HG02885 (cell line): ENCODE results near the gene DENND1A.

Experiments
- ATAC-seq: cut with Tn5 transposase; IDR thresholded peaks from one replicate; pipeline ENCODE4 v1.9.1; 2021; ENCODE audit warnings: mild to moderate bottlenecking; ENCODE audit not compliant: unreplicated experiment, poor library complexity

DENND1A gene

GRCh38 chr9:123389698-123390097, 540.2 kb downstream of the DENND1A start:
- ATAC-seq: no peak

GRCh38 chr9:123389070-123389469, 540.9 kb downstream of the DENND1A start:
- no peak for ATAC-seq

GRCh38 chr9:123387686-123388085, 542.2 kb downstream of the DENND1A start:
- no peak for ATAC-seq

GRCh38 chr9:123383512-123384170, 546.3 kb downstream of the DENND1A start:
- ATAC-seq: no peak

GRCh38 chr9:123382653-123383511, 547.0 kb downstream of the DENND1A start:
- ATAC-seq: no peak

GRCh38 chr9:123380852-123381705, 548.8 kb downstream of the DENND1A start:
- ATAC-seq: no peak

GRCh38 chr9:123378956-123379660, 550.8 kb downstream of the DENND1A start:
- no peak for ATAC-seq

GRCh38 chr9:123378025-123378424, 551.9 kb downstream of the DENND1A start:
- no peak for ATAC-seq

GRCh38 chr9:123377211-123377971, 552.5 kb downstream of the DENND1A start:
- no peak for ATAC-seq

- no peak for ATAC-seq
Observed at GRCh38 chr9:123376218-123377071, 553.5 kb downstream of the DENND1A start.

- no peak for ATAC-seq
Observed at GRCh38 chr9:123375469-123376132, 554.3 kb downstream of the DENND1A start.

- ATAC-seq: no peak
Observed at GRCh38 chr9:123373946-123374345, 556.0 kb downstream of the DENND1A start.

GRCh38 chr9:123373447-123373923, 556.4 kb downstream of the DENND1A start:
- no peak for ATAC-seq

GRCh38 chr9:123372766-123373446, 557.0 kb downstream of the DENND1A start:
- no peak for ATAC-seq

- ATAC-seq: no peak
Observed at GRCh38 chr9:123371805-123372590, 557.9 kb downstream of the DENND1A start.

GRCh38 chr9:123371228-123371584, 558.7 kb downstream of the DENND1A start:
- ATAC-seq: no peak
